Measurements from ENCODE around the gene GLI3.

DNA sequence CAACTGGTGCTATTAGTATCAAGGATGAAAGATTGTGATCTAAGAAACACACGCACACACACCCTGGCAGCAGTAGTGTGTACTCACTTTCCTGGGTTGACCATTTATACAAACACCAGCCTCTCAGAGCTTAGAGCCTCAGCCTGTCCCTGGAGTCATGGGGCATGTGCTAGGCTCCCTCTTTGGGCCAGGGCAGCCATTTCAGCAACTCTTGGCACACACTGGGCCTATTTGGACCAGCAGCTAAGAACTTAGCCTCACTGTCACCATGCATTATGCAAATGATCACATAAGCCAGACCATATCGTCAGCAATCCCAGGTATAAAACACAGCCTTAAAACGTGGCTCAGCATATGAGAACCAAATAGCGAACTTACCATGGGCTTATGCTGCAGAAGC is 51.3 kb downstream of the GLI3 start:
- TF ChIP-seq CTCF (IDR thresholded peaks at IDR 0.05; ENCODE audit: low read length) (no peak), EZH2phosphoT487 (IDR thresholded peaks at IDR 0.05; ENCODE audit: low read length) (no peak)
